ENCODE data around the gene CYP4A11.

GRCh38 chr1:46983830-46984586, 42.7 kb upstream of the CYP4A11 start:
- no peak for TF ChIP-seq POLR2A (IDR thresholded peaks at IDR 0.05; ENCODE audit: low read length)
- no peak for TF ChIP-seq GATA1 (IDR thresholded peaks at IDR 0.05; ENCODE audit: low read depth, low read length)
